GM19193 (cell line): ENCODE data around the gene TRIO.

ENCODE experiments used
- POLR2A ChIP-seq: IDR thresholded peaks from 4 replicates; pipeline ENCODE4 v1.6.1; 2011; ENCODE audit not compliant: insufficient read depth, insufficient read length; ENCODE audit errors: extremely low read depth

The TRIO gene

DNA sequence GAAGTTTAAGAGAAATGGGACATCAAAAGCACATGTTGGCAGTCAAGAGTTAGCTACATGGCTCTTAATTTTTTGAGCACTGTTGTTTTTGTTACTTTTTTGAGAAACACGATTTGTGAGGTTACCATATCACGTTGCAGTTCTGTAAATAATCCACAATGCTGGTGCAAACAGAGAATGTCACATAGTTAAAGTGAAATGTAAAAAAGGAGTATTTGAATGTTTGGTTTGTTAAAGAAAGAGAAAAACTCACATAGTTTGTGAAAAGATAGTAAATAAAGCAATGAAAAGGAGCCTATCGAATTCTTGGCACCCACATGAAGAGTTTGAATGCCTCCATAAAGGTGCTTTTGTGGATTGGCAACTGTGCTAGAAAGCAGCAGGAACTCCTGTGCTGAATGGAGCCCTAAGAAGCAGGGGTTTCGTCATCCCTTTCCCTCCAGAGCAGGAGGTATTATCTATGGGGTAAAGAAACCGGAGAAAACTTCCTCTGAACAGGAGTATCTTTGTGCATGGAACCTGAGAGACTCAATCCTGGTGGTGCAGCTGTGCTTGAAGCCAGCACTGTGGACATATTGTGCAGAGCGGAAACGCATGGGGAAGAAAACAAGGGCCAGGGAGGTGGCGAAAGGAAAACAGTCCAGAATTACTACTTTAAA lies 289.9 kb downstream of the TRIO start:
- TF ChIP-seq POLR2A = no peak

DNA sequence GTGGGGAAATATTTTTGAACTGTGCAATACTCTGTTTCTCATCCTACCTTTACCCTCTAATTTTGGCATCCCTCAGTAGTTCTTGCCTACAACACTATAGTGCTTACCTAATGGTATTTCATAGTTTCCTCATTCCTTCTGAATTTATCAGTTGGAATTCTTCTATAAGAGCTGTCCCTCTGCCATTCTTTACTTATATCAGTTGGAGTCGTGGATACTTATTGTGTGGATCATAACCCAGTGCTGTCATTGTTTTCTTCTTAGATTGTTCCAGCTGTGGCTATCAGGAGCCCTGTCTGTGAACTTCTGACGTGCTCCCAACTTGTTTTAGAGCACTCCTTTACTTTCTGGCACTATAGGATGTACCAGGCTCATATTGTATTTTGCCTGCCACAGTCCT lies 292.3 kb downstream of the TRIO start:
- TF ChIP-seq POLR2A = no peak

DNA sequence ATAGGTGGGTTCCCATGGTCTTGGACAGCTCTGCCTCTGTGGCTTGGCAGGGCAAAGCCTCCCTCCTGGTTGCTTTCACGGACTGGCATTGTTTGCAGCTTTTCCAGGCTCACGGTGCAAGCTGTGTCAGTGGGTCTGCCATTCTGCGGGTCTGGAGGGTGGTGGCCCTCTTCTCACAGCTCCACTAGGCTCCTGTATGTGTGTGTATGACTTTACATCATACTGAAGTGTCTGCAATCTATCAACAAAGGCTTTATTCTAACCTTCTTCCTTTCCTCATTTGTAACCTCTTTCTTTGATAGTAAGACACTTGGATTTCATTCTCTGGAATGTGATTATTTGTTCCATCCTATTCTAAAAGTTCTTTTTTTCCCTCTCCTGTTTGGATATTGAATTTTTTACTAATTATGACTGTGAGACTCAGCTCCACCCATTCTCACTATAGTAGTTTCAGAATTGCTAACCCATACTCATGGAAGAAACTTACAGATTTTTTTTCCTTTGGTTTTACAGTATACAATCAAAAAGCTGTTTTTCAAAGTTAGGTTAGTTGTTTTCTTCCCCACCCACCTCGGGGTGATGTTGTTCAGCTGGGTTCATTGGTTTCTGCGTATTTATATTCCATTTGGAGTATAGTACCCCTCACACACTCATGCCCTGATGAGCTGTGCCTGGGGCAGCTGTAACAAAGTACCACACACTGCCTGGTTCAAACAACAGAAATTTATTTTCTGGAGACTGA lies 293.8 kb downstream of the TRIO start:
- no peak for TF ChIP-seq POLR2A

DNA sequence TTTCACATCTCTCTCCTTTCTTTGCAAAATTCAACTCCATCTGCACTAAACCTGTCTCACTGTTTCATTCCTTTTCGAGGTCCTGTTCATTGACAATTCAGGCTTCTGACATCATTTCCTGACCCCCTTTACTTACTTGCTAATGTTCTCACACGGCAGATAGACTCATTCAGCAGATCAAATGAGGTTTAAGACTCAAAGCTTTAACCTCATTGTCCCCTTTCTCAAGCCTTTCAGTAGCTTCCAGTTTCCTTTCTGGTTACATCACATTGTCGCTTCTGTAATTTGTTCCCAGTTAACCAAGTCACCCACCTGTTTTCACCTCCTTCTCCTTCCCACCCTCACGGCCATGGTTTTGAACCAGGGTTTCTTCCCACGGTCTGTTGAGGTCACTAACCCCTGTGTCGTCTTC lies 295.1 kb downstream of the TRIO start:
- TF ChIP-seq POLR2A = no peak

DNA sequence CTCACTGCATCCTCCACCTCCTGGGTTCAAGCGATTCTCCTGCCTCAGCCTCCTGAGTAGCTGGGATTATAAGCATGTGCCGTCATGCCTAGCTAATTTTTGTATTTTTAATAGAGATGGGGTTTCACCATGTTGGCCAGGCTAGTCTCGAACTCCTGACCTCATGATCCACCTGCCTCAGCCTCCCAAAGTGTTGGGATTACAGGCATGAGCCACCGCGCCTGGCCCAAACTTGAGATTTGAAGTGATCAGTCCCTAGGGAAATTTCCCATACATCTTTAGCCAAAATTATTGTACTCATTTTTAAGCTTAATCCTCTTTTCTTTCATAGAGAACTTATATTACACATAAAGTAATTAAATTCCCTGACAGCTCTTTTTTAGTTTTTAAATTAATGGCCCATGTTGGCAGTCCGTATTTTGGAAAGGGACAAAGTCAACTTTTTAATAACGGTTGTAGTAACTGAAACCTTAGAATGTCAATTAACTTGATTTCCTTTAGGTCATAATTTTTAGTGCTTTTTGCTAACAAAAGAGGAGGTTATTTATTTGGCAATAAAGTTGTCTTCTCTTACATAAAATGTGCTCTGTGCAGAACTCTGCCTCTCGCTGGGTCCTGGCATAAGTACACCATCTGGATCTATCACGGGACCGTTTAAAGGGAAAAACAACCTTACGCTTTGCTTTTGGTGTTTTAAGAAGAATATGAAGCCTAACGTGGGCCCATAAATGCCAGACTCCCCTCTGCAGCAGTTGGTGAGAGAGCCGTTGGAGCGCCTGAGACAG lies 296.1 kb downstream of the TRIO start:
- TF ChIP-seq POLR2A = no peak

GRCh38 chr5:14440223-14440581 lies 297.1 kb downstream of the TRIO start:
- TF ChIP-seq POLR2A = no peak

- TF ChIP-seq POLR2A = no peak
Observed at GRCh38 chr5:14440582-14441431, 297.7 kb downstream of the TRIO start.

DNA sequence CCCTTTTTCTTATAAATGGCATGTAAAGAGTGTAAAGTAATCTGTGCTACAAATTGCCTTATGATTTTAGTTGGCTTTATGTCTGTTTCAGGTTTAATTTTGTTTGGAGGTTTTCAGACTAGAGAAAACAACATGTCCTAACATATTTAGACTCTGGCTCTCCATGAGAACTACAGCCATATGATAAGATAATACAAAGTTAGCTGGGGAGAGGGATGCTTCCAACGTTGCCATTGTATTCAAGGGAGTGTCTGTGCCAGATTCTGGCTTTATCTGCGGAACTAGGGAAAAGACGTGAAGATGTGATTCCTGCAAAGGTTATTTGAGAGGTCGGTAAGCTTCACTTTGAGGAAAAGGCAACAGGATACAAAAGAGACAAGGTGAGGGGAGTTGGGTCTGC lies 298.5 kb downstream of the TRIO start:
- no peak for TF ChIP-seq POLR2A

DNA sequence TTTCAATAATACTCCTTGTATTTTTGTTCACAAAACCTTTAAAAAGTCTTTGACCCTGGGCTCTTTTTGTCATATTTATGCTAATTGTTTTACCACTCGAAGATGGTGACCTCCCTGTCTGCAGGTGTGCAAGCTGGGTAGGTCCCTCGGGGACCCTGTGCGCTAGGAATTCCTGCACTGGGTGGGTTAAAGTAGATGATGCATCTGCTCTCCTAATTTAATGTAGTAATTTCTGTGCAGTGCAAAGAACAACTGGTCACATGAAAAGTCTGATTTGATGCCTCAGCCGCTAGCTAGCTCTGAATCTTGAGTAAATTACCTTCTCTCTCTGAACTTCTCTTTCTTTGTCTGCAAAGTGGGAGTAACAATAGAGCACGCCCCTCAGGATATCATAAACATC lies 299.4 kb downstream of the TRIO start:
- no peak for TF ChIP-seq POLR2A

- TF ChIP-seq POLR2A = no peak
Observed at GRCh38 chr5:14443671-14444093, 300.5 kb downstream of the TRIO start.

GRCh38 chr5:14444161-14444560 lies 301.0 kb downstream of the TRIO start:
- TF ChIP-seq POLR2A = no peak

DNA sequence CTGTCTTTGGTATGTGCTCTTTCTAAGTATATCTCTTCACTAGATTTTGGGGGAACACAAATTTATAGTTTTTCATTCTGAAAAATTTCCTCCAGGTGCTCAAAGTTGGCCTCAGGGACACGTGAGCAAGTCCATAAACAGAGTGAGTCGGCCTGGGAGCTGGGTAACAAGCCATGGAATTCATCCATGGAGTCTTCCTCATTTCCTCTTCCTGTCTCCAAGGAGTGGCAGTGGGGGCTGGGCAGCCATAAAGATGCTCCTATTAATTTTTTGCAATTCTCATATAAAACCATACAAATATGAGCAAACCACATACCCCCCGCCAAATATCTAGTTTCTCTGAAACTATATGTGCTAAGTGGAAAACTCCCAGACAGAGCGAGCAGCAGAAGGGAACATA lies 301.9 kb downstream of the TRIO start:
- no peak for TF ChIP-seq POLR2A

DNA sequence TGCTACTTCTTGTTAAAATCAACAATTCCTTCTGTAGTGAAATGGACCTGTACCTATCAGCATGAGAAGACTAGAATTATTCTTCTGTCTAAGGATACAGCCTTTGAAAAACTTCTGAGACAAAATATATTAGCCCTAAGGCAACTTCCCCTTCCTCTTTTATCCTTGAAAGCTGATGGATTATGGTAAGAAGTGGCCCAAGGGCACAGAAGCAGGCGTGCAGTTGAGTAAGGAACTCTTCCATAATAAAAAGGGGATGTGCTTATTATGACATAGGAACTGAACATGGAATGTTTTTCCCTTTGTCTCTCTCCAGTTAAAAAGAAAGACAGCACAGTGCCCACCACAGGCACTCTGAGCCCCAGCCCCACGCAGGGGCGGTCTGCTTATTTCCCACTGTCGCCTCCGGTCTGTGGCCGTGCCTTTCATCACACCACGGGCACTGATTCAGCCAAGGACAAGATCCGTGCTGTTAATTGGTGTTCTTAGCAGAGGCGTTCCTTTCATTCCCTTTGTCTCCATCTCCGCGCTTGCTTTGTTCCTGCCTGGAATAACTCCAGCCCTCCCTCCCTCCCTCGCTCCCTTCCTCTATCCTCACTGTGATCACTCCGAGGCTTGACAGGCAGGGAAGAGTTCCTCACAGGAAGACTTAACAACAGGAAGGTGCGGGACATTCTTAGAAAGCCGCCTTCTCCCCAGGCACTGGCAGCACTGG lies 302.6 kb downstream of the TRIO start:
- TF ChIP-seq POLR2A = no peak
